Keratinocyte (primary cell): ENCODE data around the gene ACACA. TPM values are rescaled to one million over a fixed set of nuclear protein-coding genes. Genes with fewer than 3 reads are reported as not detected.

ENCODE experiments used
- DNase-seq: peaks from one replicate; pipeline ENCODE4 v3.0.0-alpha.2; 2011; ENCODE audit warnings: low read depth, missing footprints, low spot score
- FAIRE-seq: peaks from 2 replicates; lab custom pipeline; 2011; peaks lifted over from hg19 to GRCh38; lab: Jason Lieb, UNC
- H2AFZ ChIP-seq: 2 replicates; pipeline ENCODE4 v1.6.0; 2012; ENCODE audit warnings: low read length, control low read depth, inconsistent platforms; ENCODE audit not compliant: control insufficient read depth
- H3K27ac ChIP-seq: 2 replicates; pipeline ENCODE4 v1.5.1; 2011; ENCODE audit warnings: low read length; ENCODE audit not compliant: control insufficient read depth, insufficient read depth
- H3K27me3 ChIP-seq: 3 replicates; pipeline ENCODE4 v1.6.0; 2011; ENCODE audit warnings: low read length; ENCODE audit not compliant: control insufficient read depth, insufficient read depth; ENCODE audit errors: extremely low read depth
- H3K36me3 ChIP-seq, 2 experiments: 2 replicates in 1 of 2; 3 replicates in 1 of 2; pipeline ENCODE4 v1.5.1; 2011; ENCODE audit warnings: low read length in 2 of 2, mild to moderate bottlenecking in 1 of 2; ENCODE audit not compliant: control insufficient read depth in 2 of 2, insufficient read depth in 2 of 2; ENCODE audit errors: extremely low read depth in 1 of 2
- H3K4me1 ChIP-seq: 3 replicates; pipeline ENCODE4 v1.5.1; 2011; ENCODE audit warnings: low read length; ENCODE audit not compliant: control insufficient read depth, insufficient read depth; ENCODE audit errors: extremely low read depth
- H3K4me2 ChIP-seq: 3 replicates; pipeline ENCODE4 v1.6.0; 2011; ENCODE audit warnings: low read depth, low read length; ENCODE audit not compliant: control insufficient read depth, insufficient read depth; ENCODE audit errors: extremely low read depth
- H3K4me3 ChIP-seq, 3 experiments: fragments of 200-600 bp in 1 of 3; sonication (generic) in 1 of 3; 2 replicates in 2 of 3; 3 replicates in 1 of 3; pipeline ENCODE4 v1.5.1; 2011 to 2016; ENCODE audit warnings: low read length in 3 of 3, mild to moderate bottlenecking in 3 of 3, control low read depth in 2 of 3, inconsistent platforms in 1 of 3, low read depth in 1 of 3, mixed read lengths in 1 of 3, mixed run types in 1 of 3, moderate library complexity in 1 of 3; ENCODE audit not compliant: control insufficient read depth in 2 of 3, insufficient read depth in 2 of 3; ENCODE audit errors: extremely low read depth in 1 of 3
- H3K79me2 ChIP-seq: 2 replicates; pipeline ENCODE4 v1.6.0; 2012; ENCODE audit warnings: low read length; ENCODE audit not compliant: control insufficient read depth, insufficient read depth
- H3K9ac ChIP-seq: 3 replicates; pipeline ENCODE4 v1.6.0; 2011; ENCODE audit warnings: low read length; ENCODE audit not compliant: control insufficient read depth, insufficient read depth; ENCODE audit errors: extremely low read depth
- H3K9me1 ChIP-seq: 3 replicates; pipeline ENCODE4 v1.6.0; 2011; ENCODE audit warnings: low read length; ENCODE audit not compliant: control insufficient read depth, insufficient read depth; ENCODE audit errors: extremely low read depth
- H3K9me3 ChIP-seq: 2 replicates; pipeline ENCODE4 v1.5.1; 2012; ENCODE audit warnings: low read depth, low read length; ENCODE audit not compliant: control insufficient read depth
- H4K20me1 ChIP-seq: 3 replicates; pipeline ENCODE4 v1.6.0; 2011; ENCODE audit warnings: low read length; ENCODE audit not compliant: control insufficient read depth, insufficient read depth; ENCODE audit errors: extremely low read depth
- EZH2 ChIP-seq: IDR thresholded peaks from one replicate; pipeline ENCODE4 v1.6.1; 2012; ENCODE audit warnings: inconsistent platforms, mild to moderate bottlenecking, low read length, moderate library complexity
- dilution Hi-C: fragments of 300-500 bp; cut with MboI; formaldehyde crosslinking; loops from one replicate; pipeline ENCODE4 v1.7.0; 2020; ENCODE audit warnings: low sequenced_read_pairs; ENCODE audit not compliant: extremely low pct_ligation_motif_present
- polyA plus RNA-seq, 5 experiments: library from polyadenylated mRNA; depleted of rRNA in 3 of 5; stranded (reverse) in 3 of 5; stranded (forward) in 1 of 5; unstranded in 1 of 5; fragments of >200 nt; gene quantifications; 1 replicate in 1 of 5; 2 replicates in 3 of 5; 3 replicates in 1 of 5; pipeline versions ENCODE4 v1.2.1 to v1.2.3, GENCODE V29; 2011 to 2012; ENCODE audit warnings: missing spikeins in 2 of 5, low read depth in 1 of 5, low replicate concordance in 1 of 5
- TF ChIP-seq, protein P1 (sequence below), 3 experiments: IDR thresholded peaks in 1 of 3; conservative IDR thresholded peaks in 1 of 3; optimal IDR thresholded peaks in 1 of 3; 2 replicates in 2 of 3; 3 replicates in 1 of 3; pipeline versions ENCODE3 to v1.5.1; 2011; ENCODE audit warnings: low read length in 3 of 3, mild to moderate bottlenecking in 3 of 3, moderate library complexity in 2 of 3, control low read depth in 1 of 3, inconsistent platforms in 1 of 3; ENCODE audit not compliant: insufficient read depth in 2 of 3; ENCODE audit errors: extremely low read depth in 1 of 3

ACACA gene
- polyA plus RNA-seq, 1 donor (not counting 4 experiments of a cell fraction or from before 2014, with no cell fraction given) = 85.8 TPM

DNA sequence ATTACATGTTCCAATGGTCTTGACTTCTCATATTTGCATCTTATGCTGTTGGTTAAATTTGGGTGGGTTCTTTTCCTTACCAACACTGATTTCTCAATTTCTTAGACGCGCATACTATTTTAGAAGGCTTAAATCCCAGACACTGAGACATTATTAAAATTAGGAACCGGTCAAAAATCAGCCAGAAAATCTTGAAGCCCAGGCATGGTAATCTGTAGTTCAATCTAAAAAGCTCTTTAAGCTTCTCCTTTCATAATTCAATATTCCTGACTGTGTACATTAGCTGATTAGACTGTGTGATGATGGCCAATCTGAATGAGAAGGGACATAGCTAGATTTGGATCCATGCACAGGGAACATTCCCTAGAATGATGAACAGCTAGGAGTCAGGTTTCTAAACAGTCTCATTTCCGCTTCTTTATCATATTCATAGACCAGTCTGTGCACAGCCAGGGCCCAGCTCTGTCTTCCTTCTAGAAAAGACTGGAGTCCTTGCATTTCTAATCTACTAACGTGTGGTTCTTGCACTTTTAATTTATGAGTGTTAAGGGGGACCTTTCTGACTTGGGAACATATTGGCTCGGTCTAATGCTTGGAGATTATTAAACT, 268.6 kb downstream of the ACACA start:
- no peaks in the 10 kb centered on the region for H4K20me1 ChIP-seq
- no peak for DNase-seq
- H3K79me2 ChIP-seq = no peaks in the 10 kb centered on the region
- dilution Hi-C loops = no loop called here
- no peaks in the 10 kb centered on the region for H3K9me3 ChIP-seq
- H2AFZ ChIP-seq = no peak overlapping the region
- H3K27ac ChIP-seq = no peak overlapping the region
- no peak overlapping the region for H3K4me2 ChIP-seq
- no peak overlapping the region for H3K4me3 ChIP-seq
- H3K9me1 ChIP-seq = no peaks in the 10 kb centered on the region
- no peak for FAIRE-seq
- peaks cover 13 to 21% of the 10 kb centered on the region in 2 experiments for H3K36me3 ChIP-seq
- H3K4me1 ChIP-seq = no peaks in the 10 kb centered on the region
- no peaks in the 10 kb centered on the region for H3K27me3 ChIP-seq
- no peak overlapping the region for H3K9ac ChIP-seq
- no peak for TF ChIP-seq EZH2
- TF ChIP-seq, protein P1, sequence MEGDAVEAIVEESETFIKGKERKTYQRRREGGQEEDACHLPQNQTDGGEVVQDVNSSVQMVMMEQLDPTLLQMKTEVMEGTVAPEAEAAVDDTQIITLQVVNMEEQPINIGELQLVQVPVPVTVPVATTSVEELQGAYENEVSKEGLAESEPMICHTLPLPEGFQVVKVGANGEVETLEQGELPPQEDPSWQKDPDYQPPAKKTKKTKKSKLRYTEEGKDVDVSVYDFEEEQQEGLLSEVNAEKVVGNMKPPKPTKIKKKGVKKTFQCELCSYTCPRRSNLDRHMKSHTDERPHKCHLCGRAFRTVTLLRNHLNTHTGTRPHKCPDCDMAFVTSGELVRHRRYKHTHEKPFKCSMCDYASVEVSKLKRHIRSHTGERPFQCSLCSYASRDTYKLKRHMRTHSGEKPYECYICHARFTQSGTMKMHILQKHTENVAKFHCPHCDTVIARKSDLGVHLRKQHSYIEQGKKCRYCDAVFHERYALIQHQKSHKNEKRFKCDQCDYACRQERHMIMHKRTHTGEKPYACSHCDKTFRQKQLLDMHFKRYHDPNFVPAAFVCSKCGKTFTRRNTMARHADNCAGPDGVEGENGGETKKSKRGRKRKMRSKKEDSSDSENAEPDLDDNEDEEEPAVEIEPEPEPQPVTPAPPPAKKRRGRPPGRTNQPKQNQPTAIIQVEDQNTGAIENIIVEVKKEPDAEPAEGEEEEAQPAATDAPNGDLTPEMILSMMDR (optimal IDR thresholded peaks at IDR 0.05 in 1 of 3, IDR thresholded peaks at IDR 0.05 in 1 of 3, conservative IDR thresholded peaks at IDR 0.05 in 1 of 3; ENCODE audit: extremely low read depth in 1 of 3, insufficient read depth in 2 of 3, low read length in 3 of 3) = no peak

DNA sequence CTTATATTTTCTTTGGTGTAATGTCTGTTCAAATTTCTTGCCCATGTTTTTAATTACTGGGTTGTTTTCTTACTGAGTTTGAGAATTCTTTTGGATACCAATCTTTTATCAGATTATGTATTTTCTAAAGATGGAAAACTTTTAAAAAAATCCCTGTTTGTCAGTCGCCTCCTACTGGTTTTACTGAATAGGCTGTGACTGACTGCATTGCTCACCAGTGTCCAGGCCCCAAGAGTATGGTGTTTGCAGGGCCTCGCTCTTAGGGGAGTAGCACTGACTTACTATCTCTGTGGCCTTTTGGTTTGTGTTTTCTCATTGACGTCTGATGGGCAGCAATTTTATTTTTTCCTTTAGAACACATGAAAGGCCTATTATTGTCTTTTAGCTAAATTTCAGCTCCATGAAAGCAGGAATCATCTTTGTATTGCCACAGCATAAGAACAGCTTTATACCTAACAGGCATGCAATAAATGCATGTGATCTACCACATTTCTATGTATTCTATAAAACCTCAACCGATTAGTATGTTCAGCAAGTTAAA, 269.5 kb downstream of the ACACA start:
- Histone ChIP-seq H3K9ac (no peak overlapping the region), H4K20me1 (no peaks in the 10 kb centered on the region), H3K4me2 (no peak overlapping the region), H3K4me1 (no peaks in the 10 kb centered on the region), H3K9me1 (no peaks in the 10 kb centered on the region), H3K36me3 (peaks cover 14 to 21% of the 10 kb centered on the region in 2 experiments), H3K27ac (no peak overlapping the region), H3K9me3 (no peaks in the 10 kb centered on the region), H2AFZ (no peak overlapping the region), H3K79me2 (no peaks in the 10 kb centered on the region), H3K27me3 (no peaks in the 10 kb centered on the region), H3K4me3 (no peak overlapping the region)
- no peak for FAIRE-seq
- TF ChIP-seq, protein P1 (optimal IDR thresholded peaks at IDR 0.05 in 1 of 3, IDR thresholded peaks at IDR 0.05 in 1 of 3, conservative IDR thresholded peaks at IDR 0.05 in 1 of 3; ENCODE audit: extremely low read depth in 1 of 3, insufficient read depth in 2 of 3, low read length in 3 of 3) = no peak
- TF ChIP-seq EZH2 = no peak
- no peak for DNase-seq
- dilution Hi-C loops = no loop called here
